Measurements from ENCODE around the gene SUSD3. TPM values are rescaled to one million over a fixed set of nuclear protein-coding genes. Genes with fewer than 3 reads are reported as not detected.

The SUSD3 gene
- total and polyA plus RNA-seq, 4 experiments from 2014 or later, result 58.3 to 199 (median 106) TPM

GRCh38 chr9:93079371-93079770 is 20.9 kb downstream of the SUSD3 start:
- Histone ChIP-seq H3K4me1 (ENCODE audit: insufficient read depth, low read length) (peaks cover 39% of the 10 kb centered on the region), H3K9me3 (ENCODE audit: control insufficient read depth in 1 of 2, low read length in 2 of 2) (no peaks in the 10 kb centered on the region), H3K36me3 (ENCODE audit: insufficient read depth, low read length) (peaks cover 51% of the 10 kb centered on the region), H3K27me3 (ENCODE audit: insufficient read depth, low read length) (no peaks in the 10 kb centered on the region), H3K4me3 (ENCODE audit: low read length in 2 of 2) (no peak overlapping the region), H3K27ac (ENCODE audit: low read depth, low read length) (no peak overlapping the region)
- H3K9me3 Mint-ChIP-seq, result peaks cover 0 to 3% (median 0%) of the 10 kb centered on the region in 8 donors
- CTCF ChIA-PET (ENCODE audit: partially characterized antibody), result interaction anchor here (0.6 to 0.7 kb wide), 2 partner anchors 8 to 19 kb away, joined by 4 read pairs; no protein-coding TSS in a partner anchor
- POLR2A ChIA-PET (ENCODE audit: partially characterized antibody), result interaction anchor here (1.6 kb wide), 1 partner anchor 14 kb away, joined by 13 read pairs; no protein-coding TSS in a partner anchor
- no peak overlapping the region for H3K27ac Mint-ChIP-seq
- H3K27me3 Mint-ChIP-seq, result no peaks in the 10 kb centered on the region
- no peak for DNase-seq
- peaks cover 41 to 60% of the 10 kb centered on the region in 2 donors for H3K36me3 Mint-ChIP-seq
- peaks cover 22 to 70% (median 33%) of the 10 kb centered on the region in 4 donors for H3K4me1 Mint-ChIP-seq
- intact Hi-C loops (cut with micrococcal nuclease), result no loop called here
- no peak overlapping the region for H3K4me3 Mint-ChIP-seq

GRCh38 chr9:93080406-93080805 is 21.9 kb downstream of the SUSD3 start:
- Mint-ChIP-seq H3K36me3 (peaks cover 44 to 61% of the 10 kb centered on the region in 2 donors), H3K27ac (peak overlapping the region in 3 of 7 donors; percentile 10 to 64 (median 64)), H3K9me3 (peaks cover 0 to 3% (median 0%) of the 10 kb centered on the region in 8 donors), H3K4me3 (no peak overlapping the region), H3K27me3 (no peaks in the 10 kb centered on the region), H3K4me1 (peaks cover 18 to 61% (median 29%) of the 10 kb centered on the region in 4 donors)
- no peak overlapping the region for H3K4me3 ChIP-seq (ENCODE audit: low read length in 2 of 2)
- DNase-seq, result no peak
- H3K36me3 ChIP-seq (ENCODE audit: insufficient read depth, low read length), result peaks cover 61% of the 10 kb centered on the region
- ChIA-PET POLR2A (ENCODE audit: partially characterized antibody) (interaction anchor here (1.3 kb wide), 1 partner anchor 21 kb away, joined by 5 read pairs; no protein-coding TSS in a partner anchor), CTCF (ENCODE audit: partially characterized antibody) (interaction anchor here (0.7 to 1.6 kb wide), 2 partner anchors 65 to 73 kb away, joined by 3 read pairs; no protein-coding TSS in a partner anchor)
- no peaks in the 10 kb centered on the region for H3K9me3 ChIP-seq (ENCODE audit: control insufficient read depth in 1 of 2, low read length in 2 of 2)
- H3K4me1 ChIP-seq (ENCODE audit: insufficient read depth, low read length), result peaks cover 31% of the 10 kb centered on the region
- intact Hi-C loops (cut with micrococcal nuclease), result no loop called here
- no peak overlapping the region for H3K27ac ChIP-seq (ENCODE audit: low read depth, low read length)
- H3K27me3 ChIP-seq (ENCODE audit: insufficient read depth, low read length), result no peaks in the 10 kb centered on the region

- peak overlapping the region in 3 of 7 donors; percentile 8 to 73 (median 64) for H3K27ac Mint-ChIP-seq
- peaks cover 18 to 57% (median 28%) of the 10 kb centered on the region in 4 donors for H3K4me1 Mint-ChIP-seq
- ChIA-PET CTCF (ENCODE audit: partially characterized antibody) (interaction anchor here (0.7 to 1.8 kb wide), 6 partner anchors 11 to 74 kb away, joined by 3 to 12 read pairs (median 3); no protein-coding TSS in a partner anchor), POLR2A (ENCODE audit: partially characterized antibody) (interaction anchor here (0.7 to 3.3 kb wide), 5 partner anchors 12 to 41 kb away, joined by 3 to 18 read pairs (median 7); partner anchors contain the start of gene CARD19)
- peaks cover 49 to 64% of the 10 kb centered on the region in 2 donors for H3K36me3 Mint-ChIP-seq
- Histone ChIP-seq H3K9me3 (ENCODE audit: control insufficient read depth in 1 of 2, low read length in 2 of 2) (no peaks in the 10 kb centered on the region), H3K4me1 (ENCODE audit: insufficient read depth, low read length) (peaks cover 31% of the 10 kb centered on the region), H3K36me3 (ENCODE audit: insufficient read depth, low read length) (peaks cover 64% of the 10 kb centered on the region), H3K27me3 (ENCODE audit: insufficient read depth, low read length) (no peaks in the 10 kb centered on the region), H3K4me3 (ENCODE audit: low read length in 2 of 2) (no peak overlapping the region), H3K27ac (ENCODE audit: low read depth, low read length) (no peak overlapping the region)
- H3K9me3 Mint-ChIP-seq, result peaks cover 0 to 3% (median 0%) of the 10 kb centered on the region in 8 donors
- intact Hi-C loops (cut with micrococcal nuclease), result no loop called here
- DNase-seq, result no peak
- no peak overlapping the region for H3K4me3 Mint-ChIP-seq
- no peaks in the 10 kb centered on the region for H3K27me3 Mint-ChIP-seq
Measured at GRCh38 chr9:93081081-93081529, 22.6 kb downstream of the SUSD3 start.

GRCh38 chr9:93081931-93082330 is 23.4 kb downstream of the SUSD3 start:
- no peak for DNase-seq

GRCh38 chr9:93082841-93083411 is 24.4 kb downstream of the SUSD3 start:
- intact Hi-C loops (cut with micrococcal nuclease), result no loop called here
- POLR2A ChIA-PET (ENCODE audit: partially characterized antibody), result interaction anchor here (1.3 to 3.3 kb wide), 6 partner anchors 12 to 128 kb away, joined by 3 to 18 read pairs (median 10); partner anchors contain the start of gene CARD19
- Mint-ChIP-seq H3K4me1 (peaks cover 15 to 42% (median 20%) of the 10 kb centered on the region in 4 donors), H3K27ac (peak overlapping the region in 5 of 7 donors; percentile 35 to 95 (median 82)), H3K9me3 (peaks cover 0 to 3% (median 0%) of the 10 kb centered on the region in 8 donors), H3K36me3 (peaks cover 49 to 52% of the 10 kb centered on the region in 2 donors), H3K4me3 (peak overlapping the region in 1 of 8 donors; percentile 81), H3K27me3 (no peaks in the 10 kb centered on the region)
- Histone ChIP-seq H3K9me3 (ENCODE audit: control insufficient read depth in 1 of 2, low read length in 2 of 2) (no peaks in the 10 kb centered on the region), H3K4me3 (ENCODE audit: low read length in 2 of 2) (no peak overlapping the region), H3K4me1 (ENCODE audit: insufficient read depth, low read length) (peaks cover 31% of the 10 kb centered on the region), H3K27ac (ENCODE audit: low read depth, low read length) (peak overlapping the region; percentile 55), H3K27me3 (ENCODE audit: insufficient read depth, low read length) (no peaks in the 10 kb centered on the region), H3K36me3 (ENCODE audit: insufficient read depth, low read length) (peaks cover 55% of the 10 kb centered on the region)
- DNase-seq, result no peak
- CTCF ChIA-PET (ENCODE audit: partially characterized antibody), result interaction anchor here (1.2 to 1.5 kb wide), 3 partner anchors 13 to 18 kb away, joined by 3 to 4 read pairs (median 4); partner anchors contain the start of gene CARD19

More at GRCh38 chr9:93081931-93082330, 23.4 kb downstream of the SUSD3 start:
- ChIA-PET POLR2A (ENCODE audit: partially characterized antibody) (interaction anchor here (1.3 to 3.3 kb wide), 6 partner anchors 13 to 127 kb away, joined by 3 to 18 read pairs (median 10); partner anchors contain the start of gene CARD19), CTCF (ENCODE audit: partially characterized antibody) (interaction anchor here (1.1 to 1.8 kb wide), 6 partner anchors 12 to 75 kb away, joined by 3 to 12 read pairs (median 4); no protein-coding TSS in a partner anchor)
- no peaks in the 10 kb centered on the region for H3K27me3 Mint-ChIP-seq
- peak overlapping the region in 1 of 8 donors; percentile 30 for H3K4me3 Mint-ChIP-seq
- peaks cover 31% of the 10 kb centered on the region for H3K4me1 ChIP-seq (ENCODE audit: insufficient read depth, low read length)
- H3K27me3 ChIP-seq (ENCODE audit: insufficient read depth, low read length), result no peaks in the 10 kb centered on the region
- intact Hi-C loops (cut with micrococcal nuclease), result no loop called here
- H3K4me1 Mint-ChIP-seq, result peaks cover 18 to 50% (median 27%) of the 10 kb centered on the region in 4 donors
- no peaks in the 10 kb centered on the region for H3K9me3 ChIP-seq (ENCODE audit: control insufficient read depth in 1 of 2, low read length in 2 of 2)
- no peak overlapping the region for H3K4me3 ChIP-seq (ENCODE audit: low read length in 2 of 2)
- H3K36me3 Mint-ChIP-seq, result peaks cover 55 to 61% of the 10 kb centered on the region in 2 donors
- peak overlapping the region in 6 of 7 donors; percentile 2 to 82 (median 47) for H3K27ac Mint-ChIP-seq
- H3K27ac ChIP-seq (ENCODE audit: low read depth, low read length), result no peak overlapping the region
- H3K9me3 Mint-ChIP-seq, result peaks cover 0 to 3% (median 0%) of the 10 kb centered on the region in 8 donors
- H3K36me3 ChIP-seq (ENCODE audit: insufficient read depth, low read length), result peaks cover 64% of the 10 kb centered on the region

GRCh38 chr9:93083592-93084470 is 25.3 kb downstream of the SUSD3 start:
- H3K4me1 Mint-ChIP-seq, result peaks cover 15 to 46% (median 22%) of the 10 kb centered on the region in 4 donors
- ChIA-PET CTCF (ENCODE audit: partially characterized antibody) (interaction anchor here (1.4 kb wide), 1 partner anchor 12 kb away, joined by 4 read pairs; the partner anchor contains the start of gene CARD19), POLR2A (ENCODE audit: partially characterized antibody) (interaction anchor here (1.6 to 3.3 kb wide), 7 partner anchors 11 to 55 kb away, joined by 5 to 18 read pairs (median 11); partner anchors contain the start of gene CARD19)
- Histone ChIP-seq H3K4me3 (ENCODE audit: low read length in 2 of 2) (no peak overlapping the region), H3K27me3 (ENCODE audit: insufficient read depth, low read length) (no peaks in the 10 kb centered on the region), H3K36me3 (ENCODE audit: insufficient read depth, low read length) (peaks cover 55% of the 10 kb centered on the region), H3K9me3 (ENCODE audit: control insufficient read depth in 1 of 2, low read length in 2 of 2) (no peaks in the 10 kb centered on the region), H3K27ac (ENCODE audit: low read depth, low read length) (peak overlapping the region; percentile 55), H3K4me1 (ENCODE audit: insufficient read depth, low read length) (peaks cover 31% of the 10 kb centered on the region)
- H3K27ac Mint-ChIP-seq, result peak overlapping the region; percentile 82 to 96 (median 95)
- intact Hi-C loops (cut with micrococcal nuclease), result no loop called here
- H3K9me3 Mint-ChIP-seq, result peaks cover 0 to 3% (median 0%) of the 10 kb centered on the region in 8 donors
- DNase-seq, result no peak
- peak overlapping the region in 7 of 8 donors; percentile 56 to 81 (median 73) for H3K4me3 Mint-ChIP-seq
- H3K27me3 Mint-ChIP-seq, result no peaks in the 10 kb centered on the region
- H3K36me3 Mint-ChIP-seq, result peaks cover 49 to 55% of the 10 kb centered on the region in 2 donors
